HG02970 (cell line): Measurements from ENCODE around the gene PMEPA1.

Experiments
- ATAC-seq: cut with Tn5 transposase; IDR thresholded peaks from one replicate; pipeline ENCODE4 v1.9.1; 2021; ENCODE audit warnings: mild to moderate bottlenecking, moderate library complexity, moderate number of reproducible peaks; ENCODE audit not compliant: unreplicated experiment, low FRiP score

PMEPA1 gene

DNA sequence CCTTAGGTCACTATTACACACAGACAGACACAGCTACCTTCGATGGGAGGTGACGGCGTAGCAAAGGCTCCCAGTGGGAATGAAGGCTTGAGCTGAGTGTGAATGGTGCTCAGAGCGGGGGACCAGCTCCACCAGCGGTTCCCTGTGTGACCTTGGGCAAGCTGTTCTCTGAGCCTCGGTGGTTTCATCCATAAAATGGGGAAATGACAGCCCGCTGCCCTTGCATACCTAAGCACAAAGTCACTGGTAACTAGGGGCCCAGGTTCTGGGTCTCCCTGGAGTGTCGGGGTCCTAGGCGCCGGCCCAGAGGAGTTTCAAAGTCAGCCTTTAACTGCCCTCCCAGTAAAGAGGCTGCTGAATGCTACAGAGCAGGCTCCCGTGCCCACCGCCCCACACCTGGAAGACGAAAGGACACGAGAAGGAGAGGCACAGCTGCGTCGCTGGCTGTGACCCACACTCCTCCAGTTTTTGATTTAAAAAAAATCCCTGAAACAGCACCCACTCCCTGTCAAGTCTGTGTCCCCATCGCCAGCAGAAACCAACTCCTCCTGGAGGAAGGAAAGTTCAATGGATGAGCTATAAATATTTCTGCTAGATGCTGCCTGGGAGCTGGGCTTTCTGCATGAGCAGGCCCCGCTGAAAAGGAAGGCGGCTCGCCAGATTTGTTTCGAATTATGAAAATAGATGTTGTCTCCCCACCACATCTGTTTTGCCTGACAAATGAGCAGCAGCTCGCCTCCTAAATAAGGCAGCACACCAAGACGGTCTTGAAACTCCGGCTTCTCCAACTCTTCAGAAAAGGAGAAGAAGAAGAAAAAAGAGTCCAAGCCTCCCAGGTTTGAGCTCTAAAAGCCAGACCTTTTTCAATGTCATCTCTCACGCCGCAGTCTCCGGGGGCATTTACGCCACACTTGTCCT, 27.4 kb downstream of the PMEPA1 start:
- no peak for ATAC-seq

DNA sequence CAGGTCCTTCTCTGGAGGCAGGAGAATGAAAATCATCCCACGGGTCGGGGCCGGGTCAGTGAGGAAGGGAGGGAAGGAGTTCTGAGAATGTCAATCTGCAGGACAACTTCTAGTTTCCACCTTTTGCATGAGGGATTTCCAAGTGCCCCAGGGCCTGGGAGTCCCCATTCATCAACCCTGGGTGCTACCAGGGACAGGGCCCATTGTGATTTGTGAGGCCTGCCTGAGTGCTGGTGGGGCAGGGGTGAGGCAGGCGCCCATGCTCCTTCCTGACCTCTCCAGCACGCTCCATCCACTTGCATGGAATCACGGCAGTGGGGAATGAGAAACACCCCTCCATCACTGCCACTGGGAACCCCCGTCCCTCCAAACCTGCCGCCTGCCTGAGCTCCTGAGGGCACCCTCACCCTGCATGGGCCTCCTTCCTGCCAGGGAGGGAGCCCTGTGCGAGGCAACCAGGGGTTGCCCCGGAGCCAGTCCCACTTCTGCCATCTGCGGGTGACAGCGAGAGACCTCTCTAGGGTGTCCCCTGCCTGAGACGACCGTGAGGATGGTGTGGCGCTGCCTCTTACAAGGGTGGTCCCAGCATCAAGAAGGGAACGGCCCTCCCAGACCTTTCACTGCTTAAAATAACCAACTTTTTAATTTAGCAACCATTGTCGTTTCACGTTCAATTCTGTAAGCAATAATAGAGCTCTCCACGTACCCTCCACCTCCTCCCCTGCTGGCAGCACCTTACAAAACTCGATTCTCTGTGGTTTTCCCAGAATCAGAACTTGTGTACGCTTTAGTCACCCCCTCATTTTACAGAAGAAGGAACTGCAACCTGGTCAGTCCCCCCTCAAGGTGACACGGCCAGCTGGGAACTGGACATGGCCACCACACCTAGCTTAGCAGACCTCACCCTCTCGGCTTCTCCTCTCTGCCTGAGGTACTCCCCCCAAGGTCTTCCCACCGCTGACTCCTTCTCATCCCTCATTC, 28.6 kb downstream of the PMEPA1 start:
- no peak for ATAC-seq

- ATAC-seq: peak; percentile 54
Observed at GRCh38 chr20:57680131-57680716, 29.6 kb downstream of the PMEPA1 start.

- no peak for ATAC-seq
Observed at GRCh38 chr20:57679113-57679512, 30.7 kb downstream of the PMEPA1 start.

GRCh38 chr20:57678340-57678739, 31.5 kb downstream of the PMEPA1 start:
- ATAC-seq: no peak

DNA sequence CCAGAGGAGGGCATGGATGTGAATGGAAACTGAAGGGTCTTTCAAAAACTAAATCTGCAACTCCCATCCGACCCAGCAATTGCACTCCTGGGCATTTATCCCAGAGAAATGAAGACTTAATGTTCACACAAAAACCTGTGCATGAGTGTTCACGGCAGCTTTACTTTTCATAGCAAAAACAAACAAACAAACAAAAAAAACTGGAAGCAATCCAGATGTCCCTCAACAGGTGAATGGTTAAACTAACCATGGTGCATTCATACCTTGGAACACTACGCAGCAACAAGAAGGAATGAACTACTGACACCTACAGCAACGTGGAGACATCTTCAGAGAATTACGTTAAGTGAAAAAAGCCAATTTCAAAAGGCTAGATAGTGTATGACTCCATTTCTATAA, 32.2 kb downstream of the PMEPA1 start:
- no peak for ATAC-seq

DNA sequence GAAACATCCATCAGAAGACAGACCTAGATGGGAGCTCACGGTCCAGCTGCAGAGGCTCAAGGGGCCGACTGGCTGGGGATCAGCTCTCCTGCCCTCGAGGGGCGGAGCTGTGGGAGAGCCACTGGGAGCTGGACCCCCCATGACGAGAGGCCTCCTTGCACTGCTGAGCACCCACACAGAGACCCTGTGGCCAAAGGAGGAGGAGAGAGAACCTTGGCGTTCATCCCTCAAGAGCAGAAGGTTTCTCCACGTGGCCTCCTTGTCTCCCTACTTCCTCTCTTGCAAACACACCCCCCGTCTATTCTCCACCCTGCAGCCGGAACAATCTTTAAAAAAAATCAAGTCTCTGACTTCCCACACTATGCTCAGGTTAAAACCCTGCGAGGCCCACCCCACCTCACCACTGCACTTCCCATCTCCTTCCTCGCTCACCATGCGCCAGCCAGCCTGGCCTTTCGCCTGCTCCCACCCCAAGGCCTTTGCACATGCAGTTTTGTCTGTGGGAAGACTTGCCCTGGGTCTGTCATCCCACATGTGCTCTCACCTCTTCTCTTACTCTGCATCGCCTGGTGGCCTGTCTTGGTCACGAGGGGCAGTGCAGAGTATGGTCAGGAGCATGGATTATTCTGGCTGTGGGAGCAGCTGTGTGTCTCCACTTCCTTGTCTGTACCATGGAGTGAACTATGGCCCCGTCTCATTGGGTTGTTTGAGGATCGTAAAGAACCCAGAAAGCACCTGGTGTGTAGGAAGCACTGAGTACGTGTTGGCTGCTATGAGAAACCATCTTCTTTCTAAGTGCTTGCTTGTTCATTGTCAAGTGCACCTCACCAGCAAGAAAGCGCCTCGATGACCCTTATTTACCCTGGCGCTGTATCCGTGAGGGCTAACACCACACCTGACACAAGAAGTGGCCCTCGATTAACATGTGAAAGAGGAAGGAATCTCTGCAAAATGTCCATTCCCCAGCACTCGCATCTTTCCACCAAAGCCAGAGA, 32.9 kb downstream of the PMEPA1 start:
- ATAC-seq: no peak

DNA sequence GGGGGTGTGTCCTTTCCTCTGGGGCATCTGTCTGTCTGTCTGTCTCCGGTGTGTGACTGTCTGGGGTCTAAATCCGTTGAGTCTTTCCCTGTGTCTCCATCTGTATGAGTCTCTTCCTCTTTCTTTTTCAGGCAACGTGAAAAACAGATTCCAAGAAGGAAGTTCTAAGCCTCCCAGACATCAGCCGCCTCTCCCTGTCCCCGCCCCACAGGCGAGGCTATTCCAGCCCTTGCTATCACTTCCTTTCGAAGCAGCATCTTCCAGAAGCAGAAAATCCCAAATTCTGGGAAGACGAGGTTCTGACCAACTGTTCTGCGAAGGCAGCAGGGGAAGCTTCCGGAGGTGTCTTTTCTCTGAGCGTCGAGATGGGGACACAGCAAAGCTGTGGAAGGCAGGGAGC, 34.0 kb downstream of the PMEPA1 start:
- ATAC-seq: no peak

DNA sequence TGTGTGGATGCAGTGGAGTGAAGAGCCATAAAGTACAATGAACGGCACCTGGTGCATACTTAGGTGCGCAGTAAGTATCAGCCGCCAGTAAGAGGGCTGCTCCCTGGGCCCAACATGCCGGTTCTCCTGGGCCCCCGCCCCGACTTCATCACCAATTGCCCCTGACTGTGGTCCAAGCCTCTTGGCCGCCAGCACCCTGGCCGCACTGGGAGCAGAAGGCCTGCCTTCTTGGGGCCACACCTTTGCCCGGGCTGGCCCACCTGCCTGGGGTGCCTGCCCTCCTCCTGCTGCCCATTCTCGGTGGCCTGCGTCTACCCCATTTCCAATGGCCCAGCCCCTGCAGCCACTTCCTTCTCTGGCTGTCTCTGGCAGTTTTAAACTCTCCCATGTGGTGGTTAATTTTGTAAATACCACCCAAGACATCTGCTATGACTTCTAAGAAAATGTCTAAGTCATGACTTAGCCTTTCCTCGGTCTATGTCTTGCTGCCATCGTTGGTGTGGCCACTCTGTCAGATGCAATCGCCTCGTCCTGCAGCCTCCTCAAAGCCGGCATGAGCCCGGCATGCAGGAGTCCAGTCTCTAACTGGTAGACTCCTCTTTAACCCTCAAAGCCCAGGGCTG, 36.8 kb downstream of the PMEPA1 start:
- ATAC-seq: no peak

DNA sequence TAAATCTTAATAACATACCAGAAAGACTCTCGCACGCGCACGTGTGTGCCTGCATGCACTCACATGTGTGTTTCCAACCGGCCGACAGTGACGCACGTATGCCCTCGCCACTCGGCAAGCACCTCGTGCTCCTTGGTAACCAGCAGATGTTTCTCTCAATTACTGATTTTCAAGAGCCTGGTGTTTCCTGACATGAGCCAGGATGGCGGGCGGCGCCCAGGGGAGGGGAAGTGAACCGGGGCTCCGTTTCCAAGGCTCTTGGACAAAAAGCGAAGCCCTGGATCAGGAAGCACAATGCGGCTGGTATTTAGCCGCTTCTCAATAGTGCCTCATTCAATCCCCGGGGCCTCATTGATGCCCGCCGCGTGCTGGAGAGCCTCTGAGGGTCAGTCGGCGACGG, 37.7 kb downstream of the PMEPA1 start:
- no peak for ATAC-seq

DNA sequence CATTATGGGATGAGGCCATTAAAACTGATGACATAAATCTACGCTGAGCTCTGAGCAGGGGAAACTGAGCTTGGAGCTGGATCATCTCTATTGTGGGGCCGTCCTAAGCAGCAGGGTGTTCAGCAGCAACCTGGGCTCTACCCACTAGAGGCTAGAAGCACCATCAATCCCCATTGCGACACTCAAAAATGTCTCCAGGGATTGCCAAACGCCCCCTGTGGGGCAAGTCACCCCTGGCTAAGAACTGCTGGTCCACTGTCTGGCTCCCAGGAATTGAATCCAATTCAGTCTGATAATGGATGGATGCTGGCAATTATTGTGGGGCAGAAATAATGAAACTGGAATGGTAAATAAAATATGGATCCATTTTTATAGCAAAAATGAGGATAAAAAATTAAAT, 38.2 kb downstream of the PMEPA1 start:
- no peak for ATAC-seq

DNA sequence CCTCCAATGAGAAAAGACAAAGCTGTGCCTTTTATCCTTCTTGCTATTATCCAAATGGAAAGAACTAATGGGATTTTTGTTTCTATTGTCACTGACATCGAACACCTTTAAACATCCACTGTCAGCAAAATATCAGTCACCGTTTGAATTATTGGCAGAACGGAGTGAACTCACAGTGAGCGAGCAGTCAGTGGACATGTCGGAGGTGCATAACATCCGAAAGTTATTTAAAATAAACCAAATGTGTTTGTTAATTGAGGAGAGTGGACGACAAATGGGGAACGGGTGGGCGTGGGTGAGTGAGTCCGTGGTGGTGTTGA, 38.8 kb downstream of the PMEPA1 start:
- no peak for ATAC-seq

- ATAC-seq: no peak
Observed at GRCh38 chr20:57670288-57671071, 39.3 kb downstream of the PMEPA1 start.

- ATAC-seq: no peak
Observed at GRCh38 chr20:57669632-57670031, 40.2 kb downstream of the PMEPA1 start.

DNA sequence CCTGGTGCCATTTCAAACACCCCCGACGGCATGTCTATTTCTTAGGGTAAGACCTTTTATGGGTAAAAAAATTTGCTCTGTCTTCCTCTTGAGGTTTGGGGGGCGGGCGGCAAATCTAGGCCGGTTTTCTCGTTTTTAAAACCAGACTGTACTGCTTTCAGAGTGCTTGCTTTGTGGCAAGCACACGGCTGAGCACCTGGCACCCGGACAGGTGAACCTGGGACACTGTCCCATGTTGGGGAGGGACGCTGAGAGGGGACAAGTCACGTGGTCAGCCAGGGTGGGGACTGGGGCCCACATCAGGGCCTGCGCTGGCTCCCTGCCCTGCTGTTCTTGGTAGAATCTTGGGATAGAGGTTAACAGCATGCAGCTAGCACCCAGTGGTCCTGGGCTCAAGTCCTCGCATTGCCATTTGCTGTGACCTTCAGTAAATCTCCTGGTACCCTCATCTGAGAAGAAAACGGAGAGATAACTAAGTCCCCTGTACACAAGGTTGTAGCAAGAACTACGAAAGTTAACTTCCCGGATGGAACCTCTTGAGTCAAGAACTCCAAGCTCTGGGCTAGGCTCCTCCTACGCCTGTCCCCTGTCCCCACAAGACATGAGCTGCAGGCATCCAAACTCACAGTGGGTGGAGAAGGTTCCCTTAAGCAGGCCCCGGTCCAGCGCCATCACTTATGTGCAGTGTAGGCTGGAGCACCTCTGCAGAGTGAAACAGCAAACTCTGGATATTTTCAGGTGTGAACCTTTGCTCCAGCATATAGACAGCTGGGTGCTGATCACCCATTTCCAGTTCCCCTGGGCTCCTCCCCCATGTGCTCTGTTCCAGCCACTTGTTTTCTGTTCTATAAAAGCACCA, 41.7 kb downstream of the PMEPA1 start:
- no peak for ATAC-seq

DNA sequence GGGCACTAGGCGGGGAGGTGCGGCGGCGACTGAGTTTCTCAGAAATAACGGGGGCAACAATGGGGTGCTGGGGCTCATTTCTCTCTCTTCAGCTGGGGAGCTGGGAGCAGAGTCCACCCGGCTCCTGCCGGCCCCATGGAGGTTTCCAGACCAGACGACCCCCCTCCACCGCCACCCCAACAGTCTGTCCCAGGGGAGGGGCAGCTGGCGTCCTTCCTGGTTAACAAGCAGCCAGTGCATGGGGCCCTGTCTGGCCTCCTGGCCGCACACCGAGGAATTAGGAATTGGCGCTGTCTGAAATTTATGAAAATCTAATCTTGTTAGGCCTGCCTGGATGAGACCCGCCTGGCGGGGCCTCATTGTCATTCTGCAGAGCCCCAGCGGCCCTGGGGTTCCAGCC, 42.4 kb downstream of the PMEPA1 start:
- ATAC-seq: no peak

DNA sequence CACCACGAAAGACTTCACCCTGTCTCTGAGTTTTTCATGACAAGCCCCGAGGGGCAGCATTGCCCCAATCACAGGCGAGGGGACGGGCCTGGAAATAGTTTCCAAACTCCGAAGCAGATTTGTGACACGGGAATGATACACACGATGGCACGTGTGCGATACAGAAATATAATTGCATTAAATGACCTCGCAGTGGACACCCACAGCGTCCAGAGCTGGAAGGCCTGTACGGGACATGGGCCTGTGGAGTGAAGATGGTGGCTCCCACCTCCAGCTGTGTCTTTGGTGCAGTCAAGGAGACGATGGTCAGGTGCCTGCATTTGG, 43.0 kb downstream of the PMEPA1 start:
- no peak for ATAC-seq
